Thyroid gland (tissue), 4 donors: Measurements from ENCODE around the gene ARHGEF16. TPM values are rescaled to one million over a fixed set of nuclear protein-coding genes. Genes with fewer than 3 reads are reported as not detected.

Experiments used
- DNase-seq, 2 donors: peaks; one replicate each; pipeline ENCODE4 v3.0.0-alpha.2; 2019
- H3K27ac ChIP-seq, 3 donors: fragments of 200-600 bp; sonication (generic); 1 replicate in 2 of 3; 2 replicates in 1 of 3; pipeline ENCODE4 v1.5.1; 2016 to 2019; ENCODE audit warnings: mild to moderate bottlenecking in 1 of 3, moderate library complexity in 1 of 3
- H3K27me3 ChIP-seq: fragments of 200-600 bp; sonication (generic); one replicate; pipeline ENCODE4 v1.5.1; 2019
- H3K36me3 ChIP-seq, 2 donors: fragments of 200-600 bp; sonication (generic); one replicate each; pipeline ENCODE4 v1.5.1; 2016 to 2019
- H3K4me1 ChIP-seq, 2 donors: fragments of 200-600 bp; sonication (generic); one replicate each; pipeline ENCODE4 v1.5.1; 2017 to 2019
- H3K4me3 ChIP-seq, 3 donors: fragments of 200-600 bp; sonication (generic); replicated peaks in 1 of 3; 1 replicate in 2 of 3; 2 replicates in 1 of 3; pipeline ENCODE4 v1.5.1; 2016; ENCODE audit warnings: mild to moderate bottlenecking in 1 of 3
- H3K9me3 ChIP-seq: fragments of 200-600 bp; sonication (generic); one replicate; pipeline ENCODE4 v1.5.1; 2017
- CTCF ChIP-seq, 6 experiments: fragments of 200-600 bp in 3 of 6; fragments of 450-650 bp in 3 of 6; sonication (generic) in 3 of 6; IDR thresholded peaks; one replicate each; pipeline ENCODE4 v1.5.1; 2016 to 2019; ENCODE audit warnings: antibody characterized with exemption in 6 of 6, mild to moderate bottlenecking in 2 of 6, inconsistent platforms in 1 of 6, moderate library complexity in 1 of 6
- POLR2A ChIP-seq, 2 donors: fragments of 450-650 bp; IDR thresholded peaks; one replicate each; pipeline ENCODE4 v1.6.1; 2017; ENCODE audit warnings: antibody characterized with exemption in 2 of 2, mild to moderate bottlenecking in 2 of 2, moderate library complexity in 1 of 2
- WGBS, 2 donors: methylation state at CpG; one replicate each; pipeline ENCODE4 v1.1.5; 2017; 5-methylcytosine and 5-hydroxymethylcytosine counted together
- intact Hi-C: fragments of 100-400 bp; cut with DNase I; formaldehyde crosslinking; loops from one replicate; pipeline ENCODE4 v1.15.1; 2023
- total RNA-seq, 4 donors: library from RNA; depleted of rRNA; stranded (reverse); fragments of >200 nt; gene quantifications; one replicate each; pipeline ENCODE4 v1.2.3, GENCODE V29; 2016

The ARHGEF16 gene
- total RNA-seq: 10 to 100 TPM; 16.0 to 23.7 (median 21.2) TPM

- 16% methylated on average over 18 of the region's 84 CpGs for WGBS, 2 donors
- Histone ChIP-seq H3K4me3 (peak within 1 kb of the TSS; percentile 23 to 81 (median 62)), H3K27ac (peak within 1 kb of the TSS; percentile 73 to 85 (median 81)), H3K9me3 (no peaks in the 10 kb centered on the region), H3K4me1 (peaks cover 10 to 12% of the 10 kb centered on the region in 2 donors), H3K27me3 (no peaks in the 10 kb centered on the region), H3K36me3 (no peaks in the 10 kb centered on the region)
- TF ChIP-seq POLR2A (IDR thresholded peaks at IDR 0.05) (no peak), CTCF (IDR thresholded peaks at IDR 0.05) (peak in 3 of 6 experiments; percentile 49 to 59 (median 51))
- intact Hi-C loops: loop anchor here (2.0 to 10.0 kb wide), 4 partner anchors 27 to 348 kb away; no protein-coding TSS in a partner anchor
- DNase-seq: peak; percentile 90 to 94
Measured at GRCh38 chr1:3453891-3454810, at the start of gene ARHGEF16. TSS of gene ARHGEF16 (plus strand) at chr1:3454665. CDS start at chr1:3463085, 8,420 bp downstream.

GRCh38 chr1:3404801-3405200, 49.7 kb upstream of the ARHGEF16 start:
- Histone ChIP-seq H3K36me3 (no peaks in the 10 kb centered on the region), H3K9me3 (no peaks in the 10 kb centered on the region), H3K27ac (no peak overlapping the region), H3K4me1 (peaks cover 0 to 7% of the 10 kb centered on the region in 2 donors), H3K27me3 (no peaks in the 10 kb centered on the region), H3K4me3 (no peak overlapping the region)
- intact Hi-C loops: loop anchor here (5.0 kb wide), 1 partner anchor 392 kb away; no protein-coding TSS in a partner anchor
- TF ChIP-seq POLR2A (IDR thresholded peaks at IDR 0.05): no peak
- DNase-seq: no peak
- WGBS, 2 donors: 89 to 96% methylated on average over 25 to 27 of the region's 27 CpGs

- Histone ChIP-seq H3K36me3 (no peaks in the 10 kb centered on the region), H3K4me3 (no peak overlapping the region), H3K27ac (no peak overlapping the region), H3K4me1 (peaks cover 0 to 7% of the 10 kb centered on the region in 2 donors), H3K27me3 (no peaks in the 10 kb centered on the region), H3K9me3 (no peaks in the 10 kb centered on the region)
- WGBS, 2 donors: 90 to 95% methylated on average over 15 to 17 of the region's 30 CpGs
- TF ChIP-seq POLR2A (IDR thresholded peaks at IDR 0.05) (no peak), CTCF (IDR thresholded peaks at IDR 0.05) (no peak)
- DNase-seq: no peak
- intact Hi-C loops: loop anchor here (5.0 kb wide), 1 partner anchor 393 kb away; no protein-coding TSS in a partner anchor
Measured at GRCh38 chr1:3405491-3405890, 49.0 kb upstream of the ARHGEF16 start.

GRCh38 chr1:3405974-3406867, 48.2 kb upstream of the ARHGEF16 start:
- no peak overlapping the region for H3K27ac ChIP-seq
- H3K4me1 ChIP-seq: peaks cover 0 to 7% of the 10 kb centered on the region in 2 donors
- H3K36me3 ChIP-seq: no peaks in the 10 kb centered on the region
- no peak for TF ChIP-seq POLR2A (IDR thresholded peaks at IDR 0.05)
- TF ChIP-seq CTCF (IDR thresholded peaks at IDR 0.05): no peak
- no peak for DNase-seq
- no peaks in the 10 kb centered on the region for H3K9me3 ChIP-seq
- intact Hi-C loops: loop anchor here (5.0 kb wide), 1 partner anchor 394 kb away; no protein-coding TSS in a partner anchor
- 87 to 90% methylated on average over 14 to 17 of the region's 17 CpGs for WGBS, 2 donors
- H3K27me3 ChIP-seq: no peaks in the 10 kb centered on the region
- H3K4me3 ChIP-seq: no peak overlapping the region

GRCh38 chr1:3407021-3407420, 47.4 kb upstream of the ARHGEF16 start:
- no peak overlapping the region for H3K4me3 ChIP-seq
- intact Hi-C loops: loop anchor here (5.0 kb wide), 1 partner anchor 395 kb away; no protein-coding TSS in a partner anchor
- no peaks in the 10 kb centered on the region for H3K27me3 ChIP-seq
- H3K9me3 ChIP-seq: no peaks in the 10 kb centered on the region
- peaks cover 0 to 7% of the 10 kb centered on the region in 2 donors for H3K4me1 ChIP-seq
- H3K36me3 ChIP-seq: no peaks in the 10 kb centered on the region
- no peak overlapping the region for H3K27ac ChIP-seq
- no peak for DNase-seq
- 94 to 96% methylated on average over 7 to 8 of the region's 12 CpGs for WGBS, 2 donors
- TF ChIP-seq CTCF (IDR thresholded peaks at IDR 0.05) (no peak), POLR2A (IDR thresholded peaks at IDR 0.05) (no peak)
